ENCODE results near the gene PITPNB.

PITPNB gene

DNA sequence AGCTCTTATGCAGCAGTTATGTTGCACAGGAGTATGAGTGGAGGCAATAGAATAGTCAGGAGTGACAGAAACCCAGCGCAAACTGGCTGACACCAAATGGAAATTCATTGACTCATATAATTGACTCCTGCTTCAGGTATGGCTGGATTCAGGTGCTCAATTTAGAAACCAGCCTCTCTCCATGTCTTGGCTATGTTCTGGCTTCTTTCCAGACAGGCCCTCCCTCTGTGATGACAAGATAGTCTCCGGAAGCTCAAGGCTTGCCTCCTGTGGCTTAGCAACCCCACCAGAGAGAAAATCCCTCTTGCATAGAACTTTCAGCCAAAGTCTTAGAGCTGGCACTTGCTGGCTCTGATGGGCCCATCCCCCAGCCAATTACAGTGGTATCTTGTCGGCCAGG lies 89.4 kb downstream of the PITPNB start:
- DNase-seq (ENCODE audit: extremely low read depth, low read depth), result no peak
- H3K4me3 ChIP-seq (replicated peaks; ENCODE audit: low read depth, low read length), result no peak overlapping the region
- TF ChIP-seq CTCF (IDR thresholded peaks at IDR 0.05; ENCODE audit: low read depth, low read length, missing control alignments), result no peak

DNA sequence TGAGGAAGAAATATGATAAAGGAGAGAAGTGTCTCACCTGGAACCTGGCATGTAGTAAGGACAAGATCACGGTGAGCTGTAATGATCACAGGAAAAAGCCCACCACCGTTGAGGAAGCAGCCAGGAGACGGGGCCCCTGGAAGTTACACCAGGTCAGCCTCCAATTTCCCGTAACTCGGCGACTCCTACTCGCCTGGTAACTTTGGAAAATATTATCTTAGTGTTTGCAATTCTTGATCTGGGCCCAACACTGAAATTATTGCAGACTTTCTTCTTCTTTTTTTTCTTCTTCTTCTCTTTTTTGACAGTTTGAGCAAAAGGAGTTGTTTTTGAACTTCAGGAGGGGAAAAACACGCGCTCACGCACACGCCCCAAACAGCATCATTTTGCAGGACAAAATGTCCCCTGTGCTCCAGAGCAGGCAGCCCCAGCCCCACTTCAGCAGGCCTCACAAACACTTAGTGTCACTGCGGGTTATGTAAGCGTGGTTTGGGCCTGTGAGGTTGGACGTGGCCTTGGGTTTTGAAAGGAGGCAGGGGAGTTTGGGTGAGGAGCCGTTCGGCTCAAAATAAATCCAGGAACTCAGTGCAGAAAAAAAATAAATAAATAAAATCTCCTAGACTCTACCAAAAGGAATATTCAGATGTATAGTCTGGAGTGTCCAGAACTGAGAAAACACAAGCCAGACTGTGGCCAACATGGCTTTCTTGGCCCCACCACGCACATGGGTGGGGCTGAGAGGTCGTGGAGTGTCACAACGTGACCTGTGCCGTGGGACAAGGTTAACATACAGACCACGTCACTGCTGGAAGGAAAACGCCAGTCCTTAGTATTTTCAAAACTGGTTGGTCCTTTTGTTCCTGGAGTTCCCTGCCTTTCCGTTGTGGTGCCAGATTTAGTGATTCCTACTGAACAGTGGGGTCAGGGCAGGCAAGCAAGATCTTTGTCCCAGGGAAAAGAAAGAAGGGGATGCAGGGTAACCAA lies 91.2 kb downstream of the PITPNB start:
- no peak for DNase-seq (ENCODE audit: extremely low read depth, low read depth)
- H3K4me3 ChIP-seq (replicated peaks; ENCODE audit: low read depth, low read length), result no peak overlapping the region
- no peak for TF ChIP-seq CTCF (IDR thresholded peaks at IDR 0.05; ENCODE audit: low read depth, low read length, missing control alignments)

- peak; percentile 70 for TF ChIP-seq CTCF (IDR thresholded peaks at IDR 0.05; ENCODE audit: low read depth, low read length, missing control alignments)
- H3K4me3 ChIP-seq (replicated peaks; ENCODE audit: low read depth, low read length), result no peak overlapping the region
- no peak for DNase-seq (ENCODE audit: extremely low read depth, low read depth)
These were observed 93.9 kb downstream of the PITPNB start for GRCh38 chr22:27825174-27825573.

GRCh38 chr22:27823221-27823620 lies 95.8 kb downstream of the PITPNB start:
- no peak overlapping the region for H3K4me3 ChIP-seq (replicated peaks; ENCODE audit: low read depth, low read length)
- TF ChIP-seq CTCF (IDR thresholded peaks at IDR 0.05; ENCODE audit: low read depth, low read length, missing control alignments), result no peak
- no peak for DNase-seq (ENCODE audit: extremely low read depth, low read depth)

- TF ChIP-seq CTCF (IDR thresholded peaks at IDR 0.05; ENCODE audit: low read depth, low read length, missing control alignments), result no peak
- H3K4me3 ChIP-seq (replicated peaks; ENCODE audit: low read depth, low read length), result no peak overlapping the region
- no peak for DNase-seq (ENCODE audit: extremely low read depth, low read depth)
These were observed 97.9 kb downstream of the PITPNB start for GRCh38 chr22:27820896-27821866.

- H3K4me3 ChIP-seq (replicated peaks; ENCODE audit: low read depth, low read length), result no peak overlapping the region
- no peak for TF ChIP-seq CTCF (IDR thresholded peaks at IDR 0.05; ENCODE audit: low read depth, low read length, missing control alignments)
These were observed 102.5 kb downstream of the PITPNB start for GRCh38 chr22:27816552-27816951.

More at GRCh38 chr22:27816552-27816951, 102.5 kb downstream of the PITPNB start:
- DNase-seq (ENCODE audit: extremely low read depth, low read depth), result no peak
